Liver (tissue), 9 donors: ENCODE data around the gene STIM2. TPM values are rescaled to one million over a fixed set of nuclear protein-coding genes. Genes with fewer than 3 reads are reported as not detected.

Experiments used
- DNase-seq: peaks from one replicate; pipeline ENCODE4 v3.0.0-alpha.2; 2017; ENCODE audit warnings: low spot score
- H3K27ac ChIP-seq, 2 donors: one replicate each; pipeline ENCODE4 v1.7.0; 2013; ENCODE audit warnings: inconsistent platforms in 2 of 2, low read length in 2 of 2, control low read depth in 1 of 2, low read depth in 1 of 2, mild to moderate bottlenecking in 1 of 2
- H3K27me3 ChIP-seq, 4 donors: one replicate each; pipeline versions ENCODE4 v1.6.1 to v1.7.0; 2013; ENCODE audit warnings: low read length in 3 of 4, inconsistent platforms in 1 of 4, mild to moderate bottlenecking in 1 of 4, moderate library complexity in 1 of 4; ENCODE audit not compliant: control insufficient read depth in 4 of 4, insufficient read depth in 4 of 4
- H3K36me3 ChIP-seq, 4 donors: one replicate each; pipeline versions ENCODE4 v1.6.1 to v1.7.0; 2013; ENCODE audit warnings: low read length in 3 of 4, mild to moderate bottlenecking in 3 of 4, low read depth in 1 of 4, moderate library complexity in 1 of 4; ENCODE audit not compliant: control insufficient read depth in 4 of 4, insufficient read depth in 3 of 4
- H3K4me1 ChIP-seq, 4 donors: one replicate each; pipeline versions ENCODE4 v1.6.1 to v1.7.0; 2013; ENCODE audit warnings: low read length in 3 of 4, mild to moderate bottlenecking in 3 of 4, moderate library complexity in 1 of 4; ENCODE audit not compliant: control insufficient read depth in 4 of 4, insufficient read depth in 4 of 4
- H3K4me3 ChIP-seq, 3 donors: one replicate each; pipeline versions ENCODE4 v1.6.1 to v1.7.0; 2013; ENCODE audit warnings: low read length in 3 of 3, control low read depth in 1 of 3, low read depth in 1 of 3, mild to moderate bottlenecking in 1 of 3
- H3K9ac ChIP-seq, 2 donors: one replicate each; pipeline ENCODE4 v1.7.0; 2013; ENCODE audit warnings: low read length in 2 of 2, mild to moderate bottlenecking in 2 of 2, moderate library complexity in 2 of 2, control low read depth in 1 of 2, low read depth in 1 of 2
- H3K9me3 ChIP-seq, 4 donors: one replicate each; pipeline versions ENCODE4 v1.6.1 to v1.7.0; 2013; ENCODE audit warnings: low read length in 3 of 4; ENCODE audit not compliant: control insufficient read depth in 4 of 4
- ATF3 ChIP-seq: IDR thresholded peaks from 2 replicates; pipeline ENCODE4 v1.6.1; 2016; ENCODE audit warnings: antibody characterized with exemption
- CTCF ChIP-seq: fragments of 150-350 bp; IDR thresholded peaks from 2 replicates; pipeline ENCODE4 v1.5.1; 2017; ENCODE audit warnings: improper control_type of control experiment, low read depth, low read length; ENCODE audit not compliant: missing input control
- EGR1 ChIP-seq, 2 donors: IDR thresholded peaks; 2 replicates each; pipeline ENCODE4 v1.6.1; 2016 to 2018; ENCODE audit warnings: antibody characterized with exemption in 2 of 2, low read depth in 2 of 2
- FOXA1 ChIP-seq: IDR thresholded peaks from 2 replicates; pipeline ENCODE4 v1.6.1; 2016; ENCODE audit warnings: antibody characterized with exemption
- FOXA2 ChIP-seq: IDR thresholded peaks from 2 replicates; pipeline ENCODE4 v1.6.1; 2016; ENCODE audit warnings: antibody characterized with exemption
- GABPA ChIP-seq, 2 donors: IDR thresholded peaks in 1 of 2; conservative IDR thresholded peaks in 1 of 2; 2 replicates each; pipeline ENCODE4 v1.6.1; 2016; ENCODE audit warnings: antibody characterized with exemption in 2 of 2, mild to moderate bottlenecking in 1 of 2, moderate library complexity in 1 of 2
- HNF4A ChIP-seq, 2 donors: conservative IDR thresholded peaks; 2 replicates each; pipeline ENCODE4 v1.6.1; 2016; ENCODE audit warnings: antibody characterized with exemption in 2 of 2, mild to moderate bottlenecking in 2 of 2
- HNF4G ChIP-seq: IDR thresholded peaks from 2 replicates; pipeline ENCODE4 v1.6.1; 2016; ENCODE audit warnings: antibody characterized with exemption
- JUND ChIP-seq, 2 donors: IDR thresholded peaks; 2 replicates each; pipeline ENCODE4 v1.6.1; 2016; ENCODE audit warnings: antibody characterized with exemption in 2 of 2
- MAX ChIP-seq: IDR thresholded peaks from 2 replicates; pipeline ENCODE4 v1.6.1; 2016; ENCODE audit warnings: antibody characterized with exemption
- NR2F2 ChIP-seq: IDR thresholded peaks from 2 replicates; pipeline ENCODE4 v1.6.1; 2016; ENCODE audit warnings: antibody characterized with exemption
- RAD21 ChIP-seq, 2 donors: IDR thresholded peaks; 2 replicates each; pipeline ENCODE4 v1.6.1; 2016; ENCODE audit warnings: antibody characterized with exemption in 2 of 2, mild to moderate bottlenecking in 2 of 2
- REST ChIP-seq: IDR thresholded peaks from 2 replicates; pipeline ENCODE4 v1.6.1; 2016; ENCODE audit warnings: antibody characterized with exemption, mild to moderate bottlenecking
- RXRA ChIP-seq, 2 donors: IDR thresholded peaks; 2 replicates each; pipeline ENCODE4 v1.6.1; 2017 to 2018; ENCODE audit warnings: antibody characterized with exemption in 2 of 2, mild to moderate bottlenecking in 1 of 2
- SP1 ChIP-seq: IDR thresholded peaks from 2 replicates; pipeline ENCODE4 v1.6.1; 2018; ENCODE audit warnings: antibody characterized with exemption, mild to moderate bottlenecking
- TAF1 ChIP-seq: conservative IDR thresholded peaks from 2 replicates; pipeline ENCODE4 v1.6.1; 2016; ENCODE audit warnings: antibody characterized with exemption, mild to moderate bottlenecking
- YY1 ChIP-seq: IDR thresholded peaks from 2 replicates; pipeline ENCODE4 v1.6.1; 2016; ENCODE audit warnings: antibody characterized with exemption, mild to moderate bottlenecking
- ZBTB33 ChIP-seq: IDR thresholded peaks from 2 replicates; pipeline ENCODE4 v1.6.1; 2016; ENCODE audit warnings: antibody characterized with exemption
- WGBS: extraction: QIAGEN DNeasy Blood & Tissue Kit; methylation state at CpG from one replicate; pipeline ENCODE4 v1.1.7; 2013; 5-methylcytosine and 5-hydroxymethylcytosine counted together
- polyA plus RNA-seq, 2 donors: library from polyadenylated mRNA; stranded (reverse) in 1 of 2; unstranded in 1 of 2; fragments of 200-250 nt in 1 of 2; fragments of >200 nt in 1 of 2; fragmentation: Nextera tagmentation in 1 of 2; extraction: Ambion mirVana in 1 of 2; gene quantifications; one replicate each; pipeline versions ENCODE4 v1.2.1 to v1.2.3, GENCODE V29; 2013 to 2015
- total RNA-seq, 2 donors: library from RNA; depleted of rRNA; stranded (reverse); fragments of >200 nt; gene quantifications; one replicate each; pipeline ENCODE4 v1.2.3, GENCODE V29; 2014
- donor health status: healthy.
- donor health status: healthy.
- donor health status: healthy.
- donor health status: healthy.
- donor health status: healthy.

The STIM2 gene
- total and polyA plus RNA-seq, 4 donors = 5.4 to 11.1 (median 6.9) TPM

GRCh38 chr4:26836539-26836938 lies 24.1 kb upstream of the STIM2 start:
- TF ChIP-seq ATF3 (no peak), MAX (no peak), NR2F2 (no peak), SP1 (no peak), HNF4G (no peak), RXRA (IDR thresholded peaks at IDR 0.05) (no peak), FOXA1 (no peak), ZBTB33 (no peak)
- no peak for DNase-seq
- Histone ChIP-seq H3K27me3 (no peaks in the 10 kb centered on the region), H3K9ac (no peak overlapping the region), H3K9me3 (peaks cover 0 to 4% (median 0%) of the 10 kb centered on the region in 4 donors), H3K27ac (no peak overlapping the region), H3K4me3 (no peak overlapping the region), H3K36me3 (no peaks in the 10 kb centered on the region), H3K4me1 (no peaks in the 10 kb centered on the region)
- WGBS = 91% methylated on average over 1 of the region's 1 CpG

- TF ChIP-seq ATF3 (no peak), EGR1 (IDR thresholded peaks at IDR 0.05; ENCODE audit: low read depth in 2 of 2) (no peak), JUND (IDR thresholded peaks at IDR 0.05) (no peak), CTCF (no peak), RXRA (IDR thresholded peaks at IDR 0.05) (no peak), GABPA (IDR thresholded peaks at IDR 0.05 in 1 of 2, conservative IDR thresholded peaks at IDR 0.05 in 1 of 2) (no peak), NR2F2 (no peak), MAX (no peak), SP1 (no peak), HNF4A (conservative IDR thresholded peaks at IDR 0.05) (no peak), REST (no peak), HNF4G (no peak), TAF1 (no peak), ZBTB33 (no peak), YY1 (no peak), FOXA1 (no peak), RAD21 (IDR thresholded peaks at IDR 0.05) (no peak), FOXA2 (no peak)
Observed at GRCh38 chr4:26837993-26838842, 22.4 kb upstream of the STIM2 start.

More at GRCh38 chr4:26837993-26838842, 22.4 kb upstream of the STIM2 start:
- Histone ChIP-seq H3K4me1 (no peaks in the 10 kb centered on the region), H3K27ac (no peak overlapping the region), H3K9me3 (peaks cover 0 to 4% (median 0%) of the 10 kb centered on the region in 4 donors), H3K4me3 (no peak overlapping the region), H3K27me3 (no peaks in the 10 kb centered on the region), H3K36me3 (no peaks in the 10 kb centered on the region), H3K9ac (no peak overlapping the region)
- 81% methylated on average over 8 of the region's 8 CpGs for WGBS
- DNase-seq = no peak
